HG02798 (cell line): ENCODE results near the gene RAB11FIP3.
"Not testable (repeated sequence)": the region's sequence is repeated elsewhere in the genome, so short reads cannot be mapped to it uniquely, and the experiment has no call there.

Source experiments
- ATAC-seq: cut with Tn5 transposase; IDR thresholded peaks from one replicate; pipeline ENCODE4 v1.9.1; 2021; ENCODE audit warnings: mild to moderate bottlenecking; ENCODE audit not compliant: unreplicated experiment, poor library complexity

Gene RAB11FIP3

GRCh38 chr16:490768-491167 is 65.3 kb downstream of the RAB11FIP3 start:
- no peak for ATAC-seq

- ATAC-seq, result no peak
These were observed 65.9 kb downstream of the RAB11FIP3 start for GRCh38 chr16:491220-491919.

- ATAC-seq, result no peak
These were observed 66.9 kb downstream of the RAB11FIP3 start for GRCh38 chr16:492211-492875.

- ATAC-seq, result not testable (repeated sequence)
These were observed 69.2 kb downstream of the RAB11FIP3 start for GRCh38 chr16:494676-495075.

- ATAC-seq, result no peak
These were observed 69.8 kb downstream of the RAB11FIP3 start for GRCh38 chr16:495127-495748.

- no peak for ATAC-seq
These were observed 70.8 kb downstream of the RAB11FIP3 start for GRCh38 chr16:496097-496886.

GRCh38 chr16:497258-497657 is 71.8 kb downstream of the RAB11FIP3 start:
- ATAC-seq, result no peak

GRCh38 chr16:499924-500323 is 74.5 kb downstream of the RAB11FIP3 start:
- ATAC-seq, result no peak

- ATAC-seq, result no peak
These were observed 75.3 kb downstream of the RAB11FIP3 start for GRCh38 chr16:500709-501108.

GRCh38 chr16:502179-502943 is 76.9 kb downstream of the RAB11FIP3 start:
- ATAC-seq, result no peak

- no peak for ATAC-seq
These were observed 78.0 kb downstream of the RAB11FIP3 start for GRCh38 chr16:503150-504071.

GRCh38 chr16:505479-506245 is 80.2 kb downstream of the RAB11FIP3 start:
- no peak for ATAC-seq

- no peak for ATAC-seq
These were observed 80.7 kb downstream of the RAB11FIP3 start for GRCh38 chr16:506246-506546.

GRCh38 chr16:507527-507926 is 82.1 kb downstream of the RAB11FIP3 start:
- ATAC-seq, result not testable (repeated sequence)

- ATAC-seq, result no peak
These were observed 82.5 kb downstream of the RAB11FIP3 start for GRCh38 chr16:507996-508395.

- ATAC-seq, result no peak
These were observed 83.7 kb downstream of the RAB11FIP3 start for GRCh38 chr16:508884-509736.

GRCh38 chr16:510066-510825 is 84.8 kb downstream of the RAB11FIP3 start:
- no peak for ATAC-seq
